CD14-positive monocyte (primary cell): ENCODE data around the gene COMT. TPM values are rescaled to one million over a fixed set of nuclear protein-coding genes. Genes with fewer than 3 reads are reported as not detected.

Experiments used
- DNase-seq, 3 donors: peaks; one replicate each; pipeline ENCODE4 v3.0.0-alpha.2; 2011 to 2022
- H2AFZ ChIP-seq: 2 replicates; pipeline ENCODE4 v1.6.0; 2012; ENCODE audit warnings: mild to moderate bottlenecking, low read depth, low read length, inconsistent platforms; ENCODE audit not compliant: insufficient read depth, poor library complexity, severe bottlenecking
- H3K27ac ChIP-seq, 2 donors: 1 replicate in 1 of 2; 2 replicates in 1 of 2; pipeline ENCODE4 v1.5.1; 2012 to 2013; ENCODE audit warnings: low read length in 2 of 2, control low read depth in 1 of 2, inconsistent platforms in 1 of 2, low read depth in 1 of 2, mild to moderate bottlenecking in 1 of 2
- H3K27me3 ChIP-seq, 2 donors: one replicate each; pipeline versions ENCODE4 v1.6.0 to v1.6.1; 2011 to 2013; ENCODE audit warnings: low read length in 2 of 2; ENCODE audit not compliant: control insufficient read depth in 2 of 2, insufficient read depth in 2 of 2
- H3K36me3 ChIP-seq, 2 donors: replicated peaks in 1 of 2; 1 replicate in 1 of 2; 2 replicates in 1 of 2; pipeline versions ENCODE4 v1.5.1 to v1.6.1; 2012 to 2013; ENCODE audit warnings: low read length in 2 of 2, control low read depth in 1 of 2, inconsistent platforms in 1 of 2, mild to moderate bottlenecking in 1 of 2; ENCODE audit not compliant: insufficient read depth in 2 of 2, control insufficient read depth in 1 of 2
- H3K4me1 ChIP-seq, 2 donors: 1 replicate in 1 of 2; 2 replicates in 1 of 2; pipeline versions ENCODE4 v1.5.1 to v1.6.1; 2012 to 2013; ENCODE audit warnings: low read length in 2 of 2, control low read depth in 1 of 2, inconsistent platforms in 1 of 2, mild to moderate bottlenecking in 1 of 2, moderate library complexity in 1 of 2; ENCODE audit not compliant: insufficient read depth in 2 of 2, control insufficient read depth in 1 of 2
- H3K4me2 ChIP-seq: replicated peaks from 2 replicates; pipeline ENCODE3; 2012; ENCODE audit warnings: low read length, moderate library complexity, mild to moderate bottlenecking; ENCODE audit not compliant: poor library complexity, severe bottlenecking; ENCODE audit errors: extremely low read depth
- H3K4me3 ChIP-seq, 3 experiments: fragments of 200-600 bp in 1 of 3; sonication (generic) in 1 of 3; replicated peaks in 1 of 3; 1 replicate in 2 of 3; 2 replicates in 1 of 3; pipeline ENCODE4 v1.5.1; 2011 to 2013; ENCODE audit warnings: low read length in 3 of 3, mild to moderate bottlenecking in 3 of 3, control low read depth in 2 of 3, low read depth in 2 of 3, inconsistent platforms in 1 of 3, moderate library complexity in 1 of 3
- H3K79me2 ChIP-seq: 2 replicates; pipeline ENCODE4 v1.6.0; 2012; ENCODE audit warnings: mild to moderate bottlenecking, control low read depth, inconsistent platforms, low read length, moderate library complexity; ENCODE audit not compliant: insufficient read depth
- H3K9ac ChIP-seq: 2 replicates; pipeline ENCODE4 v1.6.0; 2017; ENCODE audit warnings: low read length, mild to moderate bottlenecking; ENCODE audit not compliant: insufficient read depth, poor library complexity, severe bottlenecking
- H3K9me3 ChIP-seq, 2 donors: replicated peaks in 1 of 2; 1 replicate in 1 of 2; 2 replicates in 1 of 2; pipeline versions ENCODE4 v1.5.1 to v1.6.1; 2012 to 2013; ENCODE audit warnings: low read length in 2 of 2, control low read depth in 1 of 2; ENCODE audit not compliant: control insufficient read depth in 1 of 2, insufficient read depth in 1 of 2
- H4K20me1 ChIP-seq: 2 replicates; pipeline ENCODE4 v1.6.0; 2012; ENCODE audit warnings: mild to moderate bottlenecking, low read length, control low read depth, moderate library complexity; ENCODE audit not compliant: insufficient read depth
- H3K27ac Mint-ChIP-seq, 7 donors: one replicate each; pipeline ENCODE4 v1.8.0; 2020; ENCODE audit warnings: mild to moderate bottlenecking in 7 of 7, mixed read lengths in 7 of 7, moderate library complexity in 6 of 7, inconsistent platforms in 2 of 7
- H3K27me3 Mint-ChIP-seq, 3 donors: one replicate each; pipeline ENCODE4 v1.8.0; 2021 to 2022; ENCODE audit warnings: low read depth in 3 of 3, mild to moderate bottlenecking in 3 of 3, mixed read lengths in 3 of 3, moderate library complexity in 3 of 3, inconsistent platforms in 1 of 3
- H3K36me3 Mint-ChIP-seq, 2 donors: one replicate each; pipeline ENCODE4 v1.8.0; 2020; ENCODE audit warnings: mixed read lengths in 2 of 2, inconsistent platforms in 1 of 2, mild to moderate bottlenecking in 1 of 2
- H3K4me1 Mint-ChIP-seq: one replicate; pipeline ENCODE4 v1.8.0; 2020; ENCODE audit warnings: mild to moderate bottlenecking, mixed read lengths
- H3K4me3 Mint-ChIP-seq, 2 donors: one replicate each; pipeline ENCODE4 v1.8.0; 2020; ENCODE audit warnings: mild to moderate bottlenecking in 2 of 2, mixed read lengths in 2 of 2, moderate library complexity in 1 of 2
- H3K9me3 Mint-ChIP-seq, 7 donors: one replicate each; pipeline ENCODE4 v1.8.0; 2020 to 2022; ENCODE audit warnings: mixed read lengths in 7 of 7, mild to moderate bottlenecking in 6 of 7, moderate library complexity in 6 of 7, inconsistent platforms in 2 of 7
- CTCF ChIP-seq: fragments of 200-600 bp; IDR thresholded peaks from one replicate; pipeline ENCODE4 v1.8.0; 2022; ENCODE audit warnings: antibody characterized with exemption, mild to moderate bottlenecking
- WGBS: methylation state at CpG from one replicate; pipeline ENCODE4 v1.1.5; 2013; ENCODE audit warnings: missing lambda C conversion rate; ENCODE audit not compliant: insufficient coverage; 5-methylcytosine and 5-hydroxymethylcytosine counted together
- intact Hi-C, 2 donors: fragments of 100-400 bp; cut with micrococcal nuclease; formaldehyde crosslinking; loops; one replicate each; pipeline versions ENCODE4 v1.15.0 to v1.15.1; 2023
- polyA plus RNA-seq, 3 donors: library from polyadenylated mRNA; depleted of rRNA in 1 of 3; unstranded in 2 of 3; stranded (reverse) in 1 of 3; fragments of 300-500 nt in 2 of 3; fragments of >200 nt in 1 of 3; fragmentation: Illumina TruSeq in 2 of 3; gene quantifications; 1 replicate in 2 of 3; 2 replicates in 1 of 3; pipeline ENCODE4 v1.2.3, GENCODE V29; 2012 to 2021

Gene COMT
- polyA plus RNA-seq, 3 donors = 314 to 400 (median 329) TPM

DNA sequence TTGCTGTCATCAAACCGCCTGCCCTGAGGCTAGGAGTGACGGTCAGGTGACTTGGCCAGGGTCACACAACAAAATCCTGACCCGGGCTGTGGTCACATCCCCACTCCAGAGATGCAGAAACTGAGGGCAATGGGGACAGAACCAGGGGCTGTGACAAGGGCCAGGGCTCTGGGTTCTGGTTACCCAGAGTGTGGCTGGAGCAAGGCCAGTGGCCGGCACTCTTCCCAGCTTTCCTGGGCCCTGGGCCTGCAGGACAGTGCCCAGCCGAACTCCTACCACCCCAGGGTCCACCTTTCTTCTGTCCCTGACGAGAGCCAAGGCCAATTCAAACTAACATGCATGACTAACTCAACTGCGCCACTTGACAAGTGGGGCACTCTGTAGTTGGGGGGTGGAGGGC lies 39.2 kb downstream of the COMT start:
- no peak overlapping the region for H3K27ac ChIP-seq
- DNase-seq = no peak
- WGBS = 92% methylated on average over 4 of the region's 7 CpGs
- H3K4me2 ChIP-seq = no peak overlapping the region
- H3K36me3 Mint-ChIP-seq = no peaks in the 10 kb centered on the region
- no peaks in the 10 kb centered on the region for H3K9me3 ChIP-seq
- TF ChIP-seq CTCF = no peak
- intact Hi-C loops = no loop called here
- no peaks in the 10 kb centered on the region for H3K4me1 ChIP-seq
- no peaks in the 10 kb centered on the region for H3K36me3 ChIP-seq
- H3K27me3 ChIP-seq = no peaks in the 10 kb centered on the region
- H3K4me1 Mint-ChIP-seq = no peaks in the 10 kb centered on the region
- no peak overlapping the region for H3K27ac Mint-ChIP-seq
- H2AFZ ChIP-seq = no peak overlapping the region
- no peaks in the 10 kb centered on the region for H3K79me2 ChIP-seq
- H3K4me3 Mint-ChIP-seq = no peak overlapping the region
- no peak overlapping the region for H3K9ac ChIP-seq
- no peaks in the 10 kb centered on the region for H4K20me1 ChIP-seq
- H3K4me3 ChIP-seq = no peak overlapping the region
- H3K27me3 Mint-ChIP-seq = peaks cover 5 to 10% (median 9%) of the 10 kb centered on the region in 3 donors
- no peaks in the 10 kb centered on the region for H3K9me3 Mint-ChIP-seq

- no peak for DNase-seq
- H3K4me2 ChIP-seq = no peak overlapping the region
- TF ChIP-seq CTCF = no peak
- Mint-ChIP-seq H3K27ac (no peak overlapping the region), H3K9me3 (no peaks in the 10 kb centered on the region), H3K4me1 (peaks cover 3% of the 10 kb centered on the region), H3K27me3 (peaks cover 9 to 11% (median 10%) of the 10 kb centered on the region in 3 donors), H3K4me3 (no peak overlapping the region), H3K36me3 (no peaks in the 10 kb centered on the region)
- H3K79me2 ChIP-seq = no peaks in the 10 kb centered on the region
- no peak overlapping the region for H3K27ac ChIP-seq
- WGBS = 94% methylated on average over 29 of the region's 33 CpGs
- H4K20me1 ChIP-seq = no peaks in the 10 kb centered on the region
- no peak overlapping the region for H3K9ac ChIP-seq
- H3K9me3 ChIP-seq = no peaks in the 10 kb centered on the region
- H2AFZ ChIP-seq = no peak overlapping the region
- intact Hi-C loops = no loop called here
- peaks cover 0 to 5% of the 10 kb centered on the region in 2 donors for H3K27me3 ChIP-seq
- peaks cover 5% of the 10 kb centered on the region in 2 donors for H3K4me1 ChIP-seq
- H3K36me3 ChIP-seq = no peaks in the 10 kb centered on the region
- no peak overlapping the region for H3K4me3 ChIP-seq
Observed at GRCh38 chr22:19981171-19981960, 39.8 kb downstream of the COMT start.
